Activated T-cell treated with anti-CD3 and anti-CD28 coated beads for 48 hours (primary cell): Measurements from ENCODE around the gene ADGRG3.
"Not testable (repeated sequence)": the region's sequence is repeated elsewhere in the genome, so short reads cannot be mapped to it uniquely, and the experiment has no call there.

Source experiments
- DNase-seq: peaks from one replicate; pipeline ENCODE4 v3.0.0-alpha.2; 2020; ENCODE audit warnings: low read depth

The ADGRG3 gene

DNA sequence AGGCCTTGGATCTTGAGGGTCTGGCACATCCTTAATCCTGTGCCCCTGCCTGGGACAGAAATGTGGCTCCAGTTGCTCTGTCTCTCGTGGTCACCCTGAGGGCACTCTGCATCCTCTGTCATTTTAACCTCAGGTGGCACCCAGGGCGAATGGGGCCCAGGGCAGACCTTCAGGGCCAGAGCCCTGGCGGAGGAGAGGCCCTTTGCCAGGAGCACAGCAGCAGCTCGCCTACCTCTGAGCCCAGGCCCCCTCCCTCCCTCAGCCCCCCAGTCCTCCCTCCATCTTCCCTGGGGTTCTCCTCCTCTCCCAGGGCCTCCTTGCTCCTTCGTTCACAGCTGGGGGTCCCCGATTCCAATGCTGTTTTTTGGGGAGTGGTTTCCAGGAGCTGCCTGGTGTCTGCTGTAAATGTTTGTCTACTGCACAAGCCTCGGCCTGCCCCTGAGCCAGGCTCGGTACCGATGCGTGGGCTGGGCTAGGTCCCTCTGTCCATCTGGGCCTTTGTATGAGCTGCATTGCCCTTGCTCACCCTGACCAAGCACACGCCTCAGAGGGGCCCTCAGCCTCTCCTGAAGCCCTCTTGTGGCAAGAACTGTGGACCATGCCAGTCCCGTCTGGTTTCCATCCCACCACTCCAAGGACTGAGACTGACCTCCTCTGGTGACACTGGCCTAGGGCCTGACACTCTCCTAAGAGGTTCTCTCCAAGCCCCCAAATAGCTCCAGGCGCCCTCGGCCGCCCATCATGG lies 4.0 kb upstream of the ADGRG3 start:
- DNase-seq = no peak

DNA sequence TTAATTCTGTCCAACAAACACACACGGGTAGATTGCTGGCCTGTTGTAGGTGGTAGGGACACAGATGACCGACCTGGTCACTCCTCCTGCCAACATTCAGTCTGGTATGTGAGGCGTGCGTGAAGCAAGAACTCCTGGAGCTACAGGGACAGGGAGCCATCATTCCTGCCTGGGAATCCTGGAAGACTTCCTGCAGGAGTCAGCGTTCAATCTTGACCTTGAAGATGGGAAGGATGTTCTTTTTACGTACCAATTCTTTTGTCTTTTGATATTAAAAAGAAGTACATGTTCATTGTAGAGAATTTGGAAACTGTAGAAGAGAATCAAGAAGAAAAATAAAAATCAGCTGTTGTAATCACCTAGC lies 3.5 kb upstream of the ADGRG3 start:
- DNase-seq = no peak

DNA sequence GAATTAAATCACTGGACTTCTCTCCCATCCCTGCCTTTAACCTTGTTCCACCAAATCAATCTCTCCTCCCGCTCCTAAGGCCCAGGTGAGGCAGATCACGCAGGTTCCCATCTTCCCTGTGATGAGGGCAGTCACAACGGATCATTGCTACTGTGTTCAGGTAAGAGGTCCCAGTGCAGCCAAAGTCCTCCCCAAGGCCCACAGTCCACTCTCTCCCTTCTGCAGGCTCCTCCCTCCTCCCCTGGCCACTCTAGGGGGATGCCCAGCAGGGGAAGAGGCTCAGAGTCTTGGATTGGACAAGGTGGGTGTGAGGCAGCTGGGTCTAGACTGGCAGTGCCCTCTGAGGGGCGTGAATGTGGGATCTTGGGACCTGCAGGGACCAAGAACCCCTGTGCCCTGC lies 2.6 kb upstream of the ADGRG3 start:
- no peak for DNase-seq

DNA sequence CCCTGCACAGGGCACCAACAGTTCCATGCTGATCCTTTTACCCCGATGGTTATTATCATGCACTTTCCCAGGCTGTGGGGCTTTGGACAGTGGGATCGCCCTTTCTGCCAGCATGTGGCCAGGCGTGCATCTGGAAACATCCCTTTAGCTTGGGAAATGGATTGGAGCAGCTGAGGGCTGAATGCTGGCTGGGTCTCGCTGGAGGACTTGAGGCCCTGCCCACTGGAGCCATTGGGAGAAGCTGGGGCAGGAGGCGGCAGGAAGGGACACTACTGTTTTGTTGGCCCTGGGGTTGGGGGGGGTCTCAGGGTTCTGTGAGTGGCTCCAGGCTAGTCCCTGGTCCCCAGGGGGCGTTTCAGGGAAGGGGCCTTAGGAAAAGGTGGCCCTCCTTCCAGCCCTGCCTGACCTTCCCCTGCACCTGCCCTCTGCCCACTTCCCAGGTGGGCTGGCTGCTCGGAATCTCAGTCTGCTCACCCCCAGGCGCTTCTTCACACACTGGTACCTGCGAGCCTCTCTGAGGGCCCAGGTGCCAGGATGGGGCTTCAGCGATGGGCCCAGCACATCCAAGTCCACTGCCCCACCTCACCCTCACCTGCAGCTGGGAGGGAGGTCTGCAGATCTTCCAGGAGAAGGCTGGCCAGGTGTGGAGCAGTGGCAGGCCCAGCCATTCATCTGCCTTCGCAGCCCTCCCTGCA lies 1.6 kb upstream of the ADGRG3 start:
- no peak for DNase-seq

DNA sequence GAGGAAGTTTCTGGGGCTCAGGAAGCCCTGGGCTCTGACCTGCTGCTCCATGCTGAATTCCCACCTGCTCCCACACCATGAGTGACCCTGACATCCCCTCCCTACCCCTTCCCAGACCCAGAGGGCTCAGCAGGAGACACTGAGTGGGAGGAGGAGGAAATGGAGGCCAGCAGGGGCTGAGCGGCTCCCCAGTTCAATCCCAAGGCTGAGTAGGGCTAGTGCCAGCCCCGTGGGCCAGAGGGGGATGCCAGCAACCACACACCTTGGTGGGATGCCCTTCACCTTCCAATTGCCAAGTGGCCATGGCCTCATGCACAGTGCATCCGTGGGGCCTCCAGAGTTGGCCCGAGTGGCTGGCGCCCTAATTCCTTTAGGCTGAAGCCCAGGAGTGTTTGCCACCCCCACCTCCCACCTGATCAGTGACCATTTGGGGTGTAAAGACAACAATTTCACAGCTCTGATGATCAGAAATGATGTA lies 1.0 kb upstream of the ADGRG3 start:
- DNase-seq = no peak

DNA sequence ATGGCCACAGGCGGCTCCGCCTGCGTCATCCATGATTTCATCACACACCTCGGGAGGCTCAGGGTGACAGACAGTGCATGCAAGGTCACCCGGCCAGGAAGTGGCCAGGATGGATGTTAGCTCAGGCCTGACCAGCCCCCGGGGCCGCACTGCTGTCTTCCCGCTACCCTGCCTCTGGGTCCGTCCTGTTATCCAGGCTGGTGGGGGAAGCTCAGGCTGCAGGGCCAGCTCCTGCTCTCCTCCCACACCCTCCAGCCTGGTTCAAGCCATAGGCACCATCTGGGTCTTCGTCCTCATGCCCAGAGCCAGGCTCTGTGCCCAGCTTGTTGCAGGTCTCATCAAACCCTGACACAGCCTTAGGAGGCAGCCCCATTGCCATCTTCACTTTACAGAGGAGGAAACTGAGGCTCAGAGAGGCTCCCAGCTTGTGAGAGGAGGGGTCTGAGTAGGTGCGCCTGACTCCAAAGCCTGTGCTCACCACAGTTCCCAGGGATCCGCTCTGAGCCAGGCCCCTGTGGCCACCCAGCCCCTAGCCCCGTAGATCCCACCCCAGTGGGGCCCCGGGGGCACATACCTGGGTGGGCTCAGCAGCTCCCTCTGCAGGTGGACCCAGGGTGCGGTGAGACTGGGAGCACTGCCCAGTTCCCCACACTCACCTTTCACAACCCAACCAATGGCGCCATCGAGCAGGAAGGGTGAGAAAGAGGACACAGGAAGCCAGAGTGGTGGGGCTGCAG lies 412 bp upstream of the ADGRG3 start:
- DNase-seq = no peak

DNA sequence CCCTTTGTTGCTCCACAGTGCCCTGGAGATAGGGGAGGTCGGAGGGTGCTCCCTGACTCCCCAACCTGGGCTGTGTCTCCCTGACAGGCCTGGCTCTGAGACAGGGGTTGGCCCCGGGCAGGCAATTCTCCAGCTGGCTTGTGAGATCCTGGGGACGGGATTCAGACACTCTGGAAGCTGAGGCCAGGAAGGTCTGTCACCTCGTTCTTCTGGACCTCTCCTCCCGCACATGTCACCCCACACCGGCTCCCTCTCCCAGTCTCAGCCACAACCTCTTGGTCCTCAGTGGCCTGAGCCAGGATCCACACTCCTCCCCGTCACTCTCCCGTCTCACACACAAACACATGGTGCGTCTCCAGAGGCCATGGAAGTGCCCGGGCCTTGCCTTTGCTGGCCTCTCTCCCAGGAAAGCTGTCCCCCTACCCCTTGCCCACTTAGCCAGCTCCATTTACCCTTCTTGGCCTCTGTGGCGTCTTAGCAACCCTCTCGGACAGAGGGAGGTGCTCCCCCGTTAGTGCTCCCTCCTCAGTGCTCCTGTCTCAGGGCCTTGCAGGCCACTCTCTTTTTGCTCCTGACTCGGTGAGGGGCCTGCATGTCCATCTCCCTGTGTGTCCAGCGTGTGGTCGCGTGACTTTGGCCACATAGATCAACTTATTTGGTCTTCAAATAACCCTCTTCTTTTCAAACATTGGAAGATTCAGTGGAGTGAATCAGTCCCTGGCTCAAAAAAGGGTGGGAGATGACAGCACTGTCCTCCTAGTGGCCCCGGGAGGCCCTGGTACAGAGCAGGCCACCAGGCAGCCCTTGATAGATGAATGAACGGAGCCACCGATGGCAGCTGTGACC lies 747 bp downstream of the ADGRG3 start:
- DNase-seq = no peak

DNA sequence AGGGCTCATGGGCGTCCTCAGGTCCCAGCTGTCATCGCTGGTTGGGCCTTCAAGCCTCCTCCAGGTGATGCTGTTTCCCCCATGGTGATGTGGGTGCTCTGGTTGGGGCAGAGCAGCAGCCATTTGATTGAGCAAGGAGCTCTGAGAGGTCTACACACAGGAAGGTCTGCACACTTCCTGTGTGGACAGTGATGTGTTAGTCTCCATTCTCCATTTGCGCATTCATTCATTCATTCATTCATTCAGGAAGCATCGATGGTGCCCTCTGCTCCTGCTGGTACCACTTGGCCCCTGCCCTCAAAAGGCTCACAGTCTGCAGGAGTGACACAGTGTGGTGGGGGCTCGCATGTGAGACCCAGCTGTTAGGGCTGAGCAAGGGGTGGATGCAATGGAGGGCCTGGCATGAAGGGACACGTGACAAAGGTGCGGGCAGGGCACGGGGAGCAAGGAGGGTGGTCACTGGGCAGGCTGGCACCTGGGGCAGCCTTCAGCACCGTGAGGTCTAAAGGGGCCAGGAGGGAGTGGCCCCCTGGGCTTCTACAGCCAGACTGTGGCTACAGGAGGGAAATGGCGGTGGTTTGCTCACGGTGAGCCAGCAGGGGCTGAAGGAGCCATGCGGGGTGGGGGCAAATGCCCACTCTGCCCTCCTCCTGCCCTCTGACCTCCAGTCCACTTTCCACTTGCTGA lies 1.5 kb downstream of the ADGRG3 start:
- no peak for DNase-seq

DNA sequence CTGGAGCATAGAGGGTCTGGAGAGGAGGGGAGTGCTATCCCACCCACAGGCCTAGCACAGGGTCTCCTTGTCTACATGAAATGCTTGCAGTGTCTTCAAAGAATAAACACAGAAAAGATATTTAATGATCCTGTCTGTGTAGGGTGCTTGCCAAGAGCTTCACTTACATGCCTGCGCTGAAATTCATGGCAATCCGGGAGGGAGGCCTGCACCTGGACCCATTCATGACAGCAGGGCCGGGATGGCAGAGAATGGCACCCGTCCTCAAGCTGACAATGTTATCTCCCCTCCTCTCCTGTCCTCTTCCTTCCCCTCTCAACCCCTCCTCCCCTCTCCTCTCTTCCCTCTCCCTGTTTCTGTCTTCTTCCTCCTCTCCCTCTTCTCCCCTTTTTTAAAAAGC lies 2.1 kb downstream of the ADGRG3 start:
- DNase-seq = no peak

DNA sequence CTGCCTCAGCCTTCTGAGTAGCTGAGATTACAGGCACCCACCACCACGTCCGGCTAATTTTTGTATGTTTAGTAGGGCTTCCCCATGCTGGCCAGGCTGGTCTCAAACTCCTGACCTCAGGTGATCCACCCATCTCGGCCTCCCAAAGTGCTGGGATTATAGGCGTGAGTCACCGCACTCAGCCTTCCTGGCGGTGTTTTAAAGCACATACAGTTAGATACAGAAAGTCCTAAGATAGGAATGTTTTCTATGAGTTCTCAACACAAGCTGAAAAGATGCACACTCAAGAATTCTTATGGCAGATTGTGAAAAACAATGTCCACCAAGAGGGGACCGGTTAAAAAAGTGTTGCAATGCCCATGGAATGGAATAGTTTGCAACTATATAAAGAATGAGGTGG lies 3.3 kb downstream of the ADGRG3 start:
- DNase-seq = not testable (repeated sequence)

DNA sequence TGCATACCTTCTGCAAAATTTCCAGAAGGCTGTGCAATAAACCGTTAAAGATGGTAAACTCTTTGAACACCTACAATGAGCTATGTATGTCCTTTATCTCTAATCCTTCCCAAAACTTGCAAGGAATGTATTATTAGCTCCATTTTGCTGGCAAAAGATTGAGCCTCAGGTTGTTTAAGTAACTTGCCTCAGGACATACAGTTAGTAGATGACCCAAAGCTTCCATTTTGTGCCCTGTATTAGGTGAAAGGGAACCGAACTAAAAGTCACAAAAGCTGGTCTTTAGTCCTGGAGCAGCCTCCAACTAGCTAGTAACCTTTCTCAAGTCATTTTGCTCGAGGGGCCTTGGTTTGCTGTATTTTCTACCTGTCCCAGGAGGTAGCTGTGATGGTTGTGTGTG lies 4.3 kb downstream of the ADGRG3 start:
- no peak for DNase-seq

DNA sequence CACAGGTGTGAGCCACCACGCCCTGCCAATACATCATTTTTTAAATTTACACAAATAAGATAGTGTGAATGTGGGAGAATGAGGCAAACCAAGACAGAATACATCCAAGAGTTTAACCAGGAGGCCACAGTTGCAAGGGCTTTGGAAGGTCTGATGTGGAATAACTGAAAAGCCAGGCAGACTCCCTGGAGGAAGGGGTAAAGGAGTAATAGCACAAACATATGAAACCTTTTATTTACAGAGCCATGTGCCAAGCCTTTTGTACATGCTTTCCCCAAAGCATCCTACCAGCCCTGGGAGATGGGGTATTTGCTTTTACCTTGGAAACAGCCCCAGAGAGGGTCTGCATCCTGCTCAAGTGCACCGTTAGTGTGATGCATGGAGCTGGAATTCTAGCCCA lies 4.7 kb downstream of the ADGRG3 start:
- DNase-seq = no peak

DNA sequence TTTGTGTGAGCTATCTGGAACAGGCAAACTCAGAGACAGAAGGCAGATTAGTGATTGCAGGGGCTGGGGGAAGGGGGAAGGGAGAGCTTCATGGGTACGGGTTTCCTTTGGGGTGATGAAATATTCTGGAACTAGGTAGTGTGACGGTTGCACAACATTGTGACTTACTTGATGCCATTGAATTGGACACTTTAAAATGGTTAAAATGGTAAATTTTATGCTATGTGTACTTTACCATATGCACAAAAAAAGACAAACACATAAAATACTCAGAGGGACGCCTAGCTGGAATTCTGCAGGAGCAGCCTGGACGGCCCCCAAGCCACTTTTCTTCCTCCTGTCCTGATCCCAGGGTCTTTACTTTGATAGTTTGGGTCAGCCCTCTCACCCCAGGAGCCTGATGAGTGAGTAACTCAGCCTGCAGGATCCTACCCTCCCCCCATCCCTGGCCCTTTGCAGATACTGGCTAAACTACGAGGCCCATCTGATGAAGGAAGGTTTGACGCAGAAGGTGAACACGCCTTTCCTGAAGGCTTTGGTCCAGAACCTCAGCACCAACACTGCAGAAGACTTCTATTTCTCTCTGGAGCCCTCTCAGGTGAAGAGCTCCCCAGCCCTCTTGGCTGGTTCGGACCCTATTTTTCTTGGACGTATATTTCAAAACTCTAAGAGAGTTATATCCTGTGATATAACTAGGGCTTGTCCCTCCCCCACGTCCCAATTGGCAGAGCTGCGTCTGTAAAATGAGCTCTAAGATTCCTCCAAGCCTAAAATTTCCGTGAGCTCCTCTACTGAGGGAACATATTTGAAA lies 7.8 kb downstream of the ADGRG3 start:
- DNase-seq = no peak

DNA sequence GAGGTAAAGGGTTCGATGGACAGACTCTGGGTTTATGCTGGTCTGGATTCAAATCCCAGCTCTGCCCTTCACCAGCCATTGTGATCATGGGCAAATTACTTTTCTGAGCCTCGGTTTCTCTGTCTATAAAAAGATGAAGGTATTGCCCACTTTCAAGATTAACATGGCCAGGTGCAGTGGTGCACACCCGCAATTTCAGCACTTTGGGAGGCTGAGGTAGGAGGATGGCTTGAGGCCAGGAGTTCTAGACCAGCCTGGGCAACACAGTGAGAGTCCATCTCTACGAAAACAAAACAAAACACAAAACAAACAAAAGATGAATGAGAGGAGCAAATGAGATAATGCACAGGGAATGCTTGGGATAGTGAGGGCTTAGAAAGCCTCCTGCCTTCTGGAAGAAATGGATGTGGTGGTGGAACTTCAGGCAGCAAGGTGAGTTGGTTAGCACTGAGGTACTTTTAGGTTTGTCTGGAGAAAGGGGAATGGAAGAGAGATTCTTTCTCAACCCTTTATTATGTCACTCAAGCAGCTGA lies 8.5 kb downstream of the ADGRG3 start:
- DNase-seq = no peak

DNA sequence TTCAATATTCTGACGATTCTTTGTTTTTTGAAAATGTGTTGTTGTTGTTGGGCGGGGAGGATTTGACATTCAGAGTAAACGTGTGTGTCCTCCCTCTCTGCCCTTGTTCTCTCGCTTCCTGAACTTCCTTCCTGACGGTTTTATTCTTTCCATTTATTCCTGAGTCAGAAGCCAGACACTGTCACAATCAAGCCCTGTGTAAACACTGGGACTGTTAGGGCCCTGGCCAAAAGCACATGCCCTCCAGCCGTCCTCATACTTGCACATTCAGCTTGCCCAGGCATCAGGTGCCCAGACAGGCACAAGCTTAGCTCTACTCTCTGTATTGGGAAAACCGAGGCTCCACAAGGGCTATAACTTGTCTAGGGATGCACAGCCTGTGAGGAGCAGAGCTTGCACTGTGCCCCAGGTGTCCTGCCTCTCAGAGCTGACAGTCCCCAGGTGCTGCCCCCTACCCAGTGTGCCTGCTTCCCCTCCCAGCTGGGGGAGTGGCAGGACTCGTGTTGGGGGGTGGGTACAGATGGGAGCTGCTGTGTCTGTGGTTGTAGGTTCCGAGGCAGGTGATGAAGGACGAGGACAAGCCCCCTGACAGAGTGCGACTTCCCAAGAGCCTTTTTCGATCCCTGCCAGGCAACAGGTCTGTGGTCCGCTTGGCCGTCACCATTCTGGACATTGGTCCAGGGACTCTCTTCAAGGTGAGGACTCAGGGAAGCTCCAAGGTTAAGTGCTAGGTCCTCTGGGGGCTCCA lies 9.7 kb downstream of the ADGRG3 start:
- no peak for DNase-seq

DNA sequence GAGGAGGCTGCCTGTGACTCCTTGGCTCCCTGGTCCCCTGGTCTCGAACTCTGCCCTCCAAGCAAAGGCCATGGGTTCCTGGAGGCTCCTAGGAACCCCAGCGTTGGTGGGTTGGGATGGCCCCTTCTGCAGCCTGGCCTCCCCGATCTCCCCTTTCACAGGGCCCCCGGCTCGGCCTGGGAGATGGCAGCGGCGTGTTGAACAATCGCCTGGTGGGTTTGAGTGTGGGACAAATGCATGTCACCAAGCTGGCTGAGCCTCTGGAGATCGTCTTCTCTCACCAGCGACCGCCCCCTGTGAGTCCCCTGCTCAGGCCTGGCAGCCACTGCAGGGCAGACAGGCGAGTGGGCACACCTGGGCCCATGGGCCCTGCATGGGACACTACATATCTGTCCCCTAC lies 10.9 kb downstream of the ADGRG3 start:
- no peak for DNase-seq

DNA sequence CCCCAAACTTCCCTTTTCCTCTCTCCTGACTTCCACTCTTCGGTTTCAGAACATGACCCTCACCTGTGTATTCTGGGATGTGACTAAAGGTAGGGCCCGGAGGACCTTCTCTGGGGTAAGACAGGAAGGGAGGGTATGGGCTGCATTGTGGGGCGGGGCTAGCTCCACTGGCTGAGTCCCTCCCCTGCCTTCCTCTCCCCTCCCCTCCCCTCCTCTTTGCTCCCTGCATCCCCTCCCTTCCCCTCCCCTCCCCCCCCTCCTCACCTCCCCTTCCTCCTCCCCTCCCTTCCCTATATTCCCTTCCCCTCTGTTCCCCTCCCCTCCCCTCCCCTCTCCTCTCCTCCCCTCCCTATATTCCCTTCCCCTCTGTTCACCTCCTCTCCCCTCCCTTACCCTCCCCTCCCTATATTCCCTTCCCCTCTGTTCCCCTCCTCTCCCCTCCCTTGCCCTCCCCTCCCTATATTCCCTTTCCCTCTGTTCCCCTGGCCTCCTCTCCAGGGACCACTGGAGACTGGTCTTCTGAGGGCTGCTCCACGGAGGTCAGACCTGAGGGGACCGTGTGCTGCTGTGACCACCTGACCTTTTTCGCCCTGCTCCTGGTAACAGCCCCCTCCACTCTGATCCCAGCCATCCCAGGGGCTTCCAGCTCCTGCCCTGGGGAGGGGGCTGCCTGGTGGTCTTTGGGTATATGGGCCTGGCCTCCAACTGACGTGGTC lies 11.8 kb downstream of the ADGRG3 start:
- no peak for DNase-seq

DNA sequence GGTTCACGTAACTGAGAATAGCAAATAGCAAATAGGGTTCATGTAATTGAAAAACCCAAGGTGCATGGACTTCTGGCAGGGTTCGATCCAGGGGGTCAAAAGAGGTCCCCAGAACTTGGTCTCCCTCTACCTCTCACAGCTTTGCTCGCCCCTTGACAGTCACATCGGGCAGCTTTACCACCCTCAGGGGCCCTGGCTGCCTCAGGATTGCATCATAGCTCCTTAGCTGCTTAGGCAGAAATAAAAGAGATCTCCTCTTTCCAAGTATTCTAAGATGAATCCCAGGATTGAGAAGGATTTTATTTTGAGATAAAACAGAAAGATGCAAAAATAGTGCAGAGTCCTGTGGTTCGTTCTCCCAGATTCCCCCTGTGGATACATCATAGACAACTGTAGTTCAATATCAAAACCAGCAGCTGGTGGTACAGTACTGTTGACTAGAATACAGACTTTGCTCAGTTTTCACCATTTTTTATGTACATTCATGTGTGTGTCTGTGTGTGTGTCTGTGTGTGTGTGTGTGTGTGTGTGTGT lies 12.8 kb downstream of the ADGRG3 start:
- no peak for DNase-seq
